Thoracic aorta endothelial cell (primary cell): ENCODE results near the gene ZNF705A. TPM values are rescaled to one million over a fixed set of nuclear protein-coding genes. Genes with fewer than 3 reads are reported as not detected.

Experiments used
- total RNA-seq: library from RNA; depleted of rRNA; stranded (reverse); fragments of >200 nt; gene quantifications from 2 replicates; pipeline ENCODE4 v1.2.3, GENCODE V29; 2012

ZNF705A gene
- not detected in 2 replicates for total RNA-seq

GRCh38 chr12:8156845-8157244 lies at the start of gene ZNF705A:
ZNF705A (plus strand) TSS chr12:8157015; CDS start chr12:8172626, 15,611 bp downstream.

GRCh38 chr12:8123124-8123912 lies 33.5 kb upstream of the ZNF705A start, which contains the start of gene CLEC4A:
CLEC4A (plus strand) TSS chr12:8123617; CDS start chr12:8123879, 262 bp downstream.

GRCh38 chr12:8226992-8227731 lies 70.3 kb downstream of the ZNF705A start, which contains the start of gene FAM90A1:
FAM90A1 (minus strand) TSS chr12:8227618; CDS start chr12:8224832, 2,786 bp downstream.

Other genes with a start within 250 kb of the ZNF705A start
- 23.9 and 49.8 TPM in 2 replicates for gene SLC2A3, start 220.8 kb upstream of the ZNF705A start, total RNA-seq
- 8.1 and 11.8 TPM in 2 replicates for gene FOXJ2, start 124.3 kb upstream of the ZNF705A start, total RNA-seq
- 0.27 and 0.29 TPM in 2 replicates for gene C3AR1, start 90.7 kb upstream of the ZNF705A start, total RNA-seq
- 38.2 and 39.5 TPM in 2 replicates for gene NECAP1, start 74.7 kb upstream of the ZNF705A start, total RNA-seq
- gene CLEC4A, start 33.4 kb upstream of the ZNF705A start, total RNA-seq: 0.14 TPM in 1 of 2 replicates, not detected in the other
- not detected in 2 replicates for gene FAM90A1, start 70.6 kb downstream of the ZNF705A start, total RNA-seq